ENCODE measurements around the gene CNTN5. TPM values are rescaled to one million over a fixed set of nuclear protein-coding genes. Genes with fewer than 3 reads are reported as not detected.

The CNTN5 gene
- total RNA-seq, 4 donors from 2014 or later = not detected

- no peak for TF ChIP-seq CTCF (IDR thresholded peaks at IDR 0.05; ENCODE audit: low read depth)
Observed at GRCh38 chr11:100294748-100295147, 1274.0 kb downstream of the CNTN5 start.

- no peak for TF ChIP-seq CTCF (IDR thresholded peaks at IDR 0.05; ENCODE audit: low read depth)
Observed at GRCh38 chr11:100296051-100296679, 1275.4 kb downstream of the CNTN5 start.

GRCh38 chr11:100297516-100297915 lies 1276.8 kb downstream of the CNTN5 start:
- TF ChIP-seq CTCF (IDR thresholded peaks at IDR 0.05; ENCODE audit: low read depth) = no peak

- no peak for TF ChIP-seq CTCF (IDR thresholded peaks at IDR 0.05; ENCODE audit: low read depth)
Observed at GRCh38 chr11:100302824-100303223, 1282.1 kb downstream of the CNTN5 start.

- no peak for TF ChIP-seq CTCF (IDR thresholded peaks at IDR 0.05; ENCODE audit: low read depth)
Observed at GRCh38 chr11:100303897-100304296, 1283.1 kb downstream of the CNTN5 start.

- no peak for TF ChIP-seq CTCF (IDR thresholded peaks at IDR 0.05; ENCODE audit: low read depth)
Observed at GRCh38 chr11:100308202-100308601, 1287.5 kb downstream of the CNTN5 start.

GRCh38 chr11:100315946-100316345 lies 1295.2 kb downstream of the CNTN5 start:
- TF ChIP-seq CTCF (IDR thresholded peaks at IDR 0.05; ENCODE audit: low read depth) = no peak

Measured in subcutaneous adipose tissue (tissue), 4 donors.